OCI-LY7 (cell line): ENCODE results near the gene CTNNA2.

Source experiments
- CTCF ChIP-seq: fragments of 200-600 bp; sonication (generic); conservative IDR thresholded peaks from 2 replicates; pipeline ENCODE4 v1.5.1; 2014; ENCODE audit warnings: mild to moderate bottlenecking, antibody characterized with exemption, low read length, moderate library complexity, mixed read lengths
- EZH2phosphoT487 ChIP-seq: fragments of 200-600 bp; sonication (generic); IDR thresholded peaks from 2 replicates; pipeline ENCODE4 v1.6.1; 2018; ENCODE audit warnings: low read depth, borderline replicate concordance, mild to moderate bottlenecking, mixed run types, antibody characterized with exemption, low read length, moderate library complexity, mixed read lengths

DNA sequence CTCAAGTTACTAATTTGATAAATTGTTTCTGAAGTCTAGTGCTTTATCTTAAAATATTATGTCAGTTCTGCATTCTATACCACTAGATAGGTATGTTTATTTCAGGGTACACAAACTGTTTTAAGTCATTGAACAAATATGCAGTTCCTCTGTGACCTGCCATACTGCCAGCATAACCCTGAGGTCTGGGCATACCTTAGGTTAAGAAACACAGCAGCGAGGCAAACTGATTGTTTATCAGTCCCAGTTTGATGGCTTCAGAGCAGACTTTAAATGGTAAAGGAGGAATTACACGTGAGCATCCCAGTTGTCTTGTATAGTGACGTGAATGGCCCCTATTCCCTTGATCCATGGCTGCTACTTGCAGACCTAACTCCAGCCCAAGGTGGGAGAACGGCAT, 978.1 kb downstream of the CTNNA2 start:
- no peak for TF ChIP-seq EZH2phosphoT487
- no peak for TF ChIP-seq CTCF
